SK-N-SH (cell line): ENCODE measurements around the gene ZNF236. TPM values are rescaled to one million over a fixed set of nuclear protein-coding genes. Genes with fewer than 3 reads are reported as not detected.

ENCODE experiments used
- CTCF ChIA-PET: fragments of 300-600, 350-600 bp; formaldehyde crosslinking; extraction: SDS; loops from one replicate; lab custom pipeline; 2021; lab: Yijun Ruan, JAX
- POLR2A ChIA-PET: fragments of 350-600 bp; sonication (Branson Sonifier 250); formaldehyde crosslinking; extraction: SDS; loops from one replicate; lab custom pipeline; 2020; ENCODE audit warnings: antibody characterized with exemption, inconsistent platforms; lab: Yijun Ruan, JAX
- DNase-seq: peaks from one replicate; pipeline ENCODE4 v3.0.0; 2012
- H2AFZ ChIP-seq: fragments of 200-600 bp; sonication (generic); 2 replicates; pipeline ENCODE4 v1.8.1; 2016; ENCODE audit warnings: antibody characterized with exemption, mild to moderate bottlenecking, low read depth
- H3F3A ChIP-seq: fragments of 200-600 bp; sonication (generic); replicated peaks from 2 replicates; pipeline ENCODE3; 2016; ENCODE audit warnings: antibody characterized with exemption, mild to moderate bottlenecking; ENCODE audit not compliant: insufficient read depth
- H3K27ac ChIP-seq, 2 experiments: fragments of 200-500 bp in 1 of 2; fragments of 200-600 bp in 1 of 2; sonication (Bioruptor generic) in 1 of 2; sonication (generic), shearing (Covaris generic) in 1 of 2; 2 replicates each; pipeline versions ENCODE4 v1.5.1 to v1.6.1; 2014 to 2016; ENCODE audit warnings: low read depth in 2 of 2, inconsistent platforms in 1 of 2, low read length in 1 of 2, mild to moderate bottlenecking in 1 of 2, mixed read lengths in 1 of 2
- H3K27me3 ChIP-seq: fragments of 200-600 bp; sonication (generic), shearing (Covaris generic); 2 replicates; pipeline ENCODE4 v1.6.1; 2016; ENCODE audit warnings: mixed run types; ENCODE audit not compliant: insufficient read depth
- H3K36me3 ChIP-seq, 2 experiments: fragments of 200-500 bp in 1 of 2; fragments of 200-600 bp in 1 of 2; sonication (Bioruptor generic) in 1 of 2; sonication (generic) in 1 of 2; replicated peaks in 1 of 2; 2 replicates each; pipeline versions ENCODE3 to v1.5.1; 2014 to 2016; ENCODE audit warnings: low read length in 1 of 2, mild to moderate bottlenecking in 1 of 2; ENCODE audit not compliant: insufficient read depth in 2 of 2, control insufficient read depth in 1 of 2
- H3K4me1 ChIP-seq, 2 experiments: fragments of 200-500 bp in 1 of 2; fragments of 200-600 bp in 1 of 2; sonication (Bioruptor generic) in 1 of 2; sonication (generic), shearing (Covaris generic) in 1 of 2; 2 replicates each; pipeline versions ENCODE4 v1.5.1 to v1.6.1; 2014 to 2016; ENCODE audit warnings: low read depth in 1 of 2, low read length in 1 of 2, mixed run types in 1 of 2; ENCODE audit not compliant: insufficient read depth in 2 of 2, control insufficient read depth in 1 of 2
- H3K4me2 ChIP-seq: fragments of 200-600 bp; sonication (generic), shearing (Covaris generic); 2 replicates; pipeline ENCODE4 v1.6.1; 2017; ENCODE audit warnings: mixed run types
- H3K4me3 ChIP-seq, 2 experiments: fragments of 200-500 bp in 1 of 2; fragments of 200-600 bp in 1 of 2; sonication (Bioruptor generic) in 1 of 2; sonication (generic), shearing (Covaris generic) in 1 of 2; 2 replicates each; pipeline versions ENCODE4 v1.5.1 to v1.8.1; 2014 to 2016; ENCODE audit warnings: low read depth in 2 of 2, inconsistent platforms in 1 of 2, low read length in 1 of 2, mild to moderate bottlenecking in 1 of 2, mixed read lengths in 1 of 2, moderate library complexity in 1 of 2
- H3K79me2 ChIP-seq: fragments of 200-600 bp; sonication (generic); 2 replicates; pipeline ENCODE4 v1.8.1; 2017; ENCODE audit warnings: mild to moderate bottlenecking; ENCODE audit not compliant: insufficient read depth
- H3K9ac ChIP-seq: fragments of 200-600 bp; sonication (generic); 2 replicates; pipeline ENCODE4 v1.6.1; 2017; ENCODE audit warnings: mixed run types
- H3K9me2 ChIP-seq: fragments of 200-600 bp; sonication (generic); 2 replicates; pipeline ENCODE4 v1.6.1; 2017; ENCODE audit warnings: mixed run types
- H3K9me3 ChIP-seq: fragments of 200-600 bp; sonication (generic); 2 replicates; pipeline ENCODE4 v1.6.1; 2017; ENCODE audit warnings: mixed run types, mild to moderate bottlenecking, moderate library complexity
- H4K20me1 ChIP-seq: fragments of 200-600 bp; sonication (generic); 2 replicates; pipeline ENCODE4 v1.6.1; 2017; ENCODE audit warnings: mild to moderate bottlenecking, mixed run types; ENCODE audit not compliant: insufficient read depth
- CHD2 ChIP-seq: fragments of 150-350 bp; IDR thresholded peaks from 2 replicates; pipeline ENCODE4 v1.6.1; 2018; ENCODE audit warnings: low read length; ENCODE audit not compliant: partially characterized antibody
- CTCF ChIP-seq: fragments of 200-600 bp; sonication (generic); IDR thresholded peaks from 2 replicates; pipeline ENCODE4 v1.6.1; 2017; ENCODE audit warnings: antibody characterized with exemption, mild to moderate bottlenecking, moderate library complexity
- EP300 ChIP-seq, 2 experiments: IDR thresholded peaks; 2 replicates each; pipeline versions ENCODE4 v1.4.0 to v1.6.1; 2012; ENCODE audit warnings: borderline replicate concordance in 1 of 2, low read depth in 1 of 2, low read length in 1 of 2
- FOXJ3 ChIP-seq: sonication (generic); formaldehyde crosslinking; IDR thresholded peaks from 2 replicates; pipeline ENCODE4 v1.5.1; 2020; ENCODE audit warnings: mild to moderate bottlenecking, missing genetic modification reagents
- IRF3 ChIP-seq: fragments of 150-350 bp; IDR thresholded peaks from 2 replicates; pipeline ENCODE4 v1.6.1; 2016; ENCODE audit warnings: mild to moderate bottlenecking, low read depth, low read length
- JUND ChIP-seq: IDR thresholded peaks from 2 replicates; pipeline ENCODE4 v1.4.0; 2012
- MEF2A ChIP-seq: IDR thresholded peaks from 2 replicates; pipeline ENCODE4 v1.4.0; 2012; ENCODE audit warnings: low read depth, borderline replicate concordance
- NFIC ChIP-seq: IDR thresholded peaks from 2 replicates; pipeline ENCODE4 v1.4.0; 2012; ENCODE audit warnings: borderline replicate concordance
- POLR2AphosphoS5 ChIP-seq: IDR thresholded peaks from 2 replicates; pipeline ENCODE4 v1.6.1; 2012; ENCODE audit warnings: low read depth, low read length
- SIN3A ChIP-seq: IDR thresholded peaks from 2 replicates; pipeline ENCODE4 v1.6.1; 2012; ENCODE audit warnings: low read depth, mild to moderate bottlenecking, low read length, moderate library complexity, borderline replicate concordance
- TEAD4 ChIP-seq: IDR thresholded peaks from 2 replicates; pipeline ENCODE4 v1.4.0; 2012; ENCODE audit warnings: mild to moderate bottlenecking, borderline replicate concordance; ENCODE audit not compliant: insufficient read depth
- USF2 ChIP-seq: fragments of 150-350 bp; IDR thresholded peaks from 2 replicates; pipeline ENCODE4 v1.6.1; 2017; ENCODE audit warnings: antibody characterized with exemption, low read length, low read depth, borderline replicate concordance
- ZBTB33 ChIP-seq: IDR thresholded peaks from 2 replicates; pipeline ENCODE4 v1.4.0; 2012; ENCODE audit warnings: low read depth, borderline replicate concordance
- WGBS: methylation state at CpG from one replicate; pipeline ENCODE4 v1.1.6; 2017; ENCODE audit warnings: low lambda C conversion rate; 5-methylcytosine and 5-hydroxymethylcytosine counted together
- polyA plus RNA-seq, 3 experiments: library from polyadenylated mRNA; depleted of rRNA; stranded (reverse); fragments of >200 nt; gene quantifications; 2 replicates each; pipeline ENCODE4 v1.2.3, GENCODE V29; 2012

The ZNF236 gene
- polyA plus RNA-seq, 1 of the 3 experiments (the other 2 are of a cell fraction): 4.2 TPM

- no peaks in the 10 kb centered on the region for H3F3A ChIP-seq
- no peaks in the 10 kb centered on the region for H3K9me2 ChIP-seq
- H3K9me3 ChIP-seq: no peaks in the 10 kb centered on the region
- 0 out of 2 replicates have a peak, but pooled peaks cover 9% of the 10 kb centered on the region for H4K20me1 ChIP-seq
- H2AFZ ChIP-seq: no peak overlapping the region
- no peaks in the 10 kb centered on the region for H3K27me3 ChIP-seq
- 0 out of 2 replicates have a peak overlapping the region, but pooled peaks have one; percentile 98 for H3K4me2 ChIP-seq
- peaks cover 0 to 6% of the 10 kb centered on the region in 2 experiments for H3K36me3 ChIP-seq
- no peak overlapping the region for H3K4me3 ChIP-seq
- TF ChIP-seq TEAD4: no peak
- no peak for TF ChIP-seq MEF2A
- no peak for TF ChIP-seq NFIC
- no peak for TF ChIP-seq ZBTB33
- TF ChIP-seq USF2: no peak
- TF ChIP-seq POLR2AphosphoS5: no peak
- no peak for TF ChIP-seq FOXJ3 (CRISPR knock-in tag)
- no peak for TF ChIP-seq CTCF
- TF ChIP-seq CHD2: no peak
- no peak for TF ChIP-seq IRF3
- no peak for TF ChIP-seq EP300 (IDR thresholded peaks at IDR 0.05; ENCODE audit: borderline replicate concordance in 1 of 2, low read depth in 1 of 2, low read length in 1 of 2)
- TF ChIP-seq JUND: no peak
- TF ChIP-seq SIN3A: no peak
- ChIA-PET POLR2A (no interaction called here), CTCF (interaction anchor here (1.6 to 3.6 kb wide), 2 partner anchors 17 to 103 kb away, joined by 5 to 42 read pairs; no protein-coding TSS in a partner anchor)
- 98% methylated on average over 10 of the region's 11 CpGs for WGBS
- DNase-seq: no peak
- peaks cover 3 to 13% of the 10 kb centered on the region in 2 experiments; a peak in 1 of 4 replicates for H3K4me1 ChIP-seq
- no peak overlapping the region for H3K27ac ChIP-seq
- no peak overlapping the region for H3K9ac ChIP-seq
- H3K79me2 ChIP-seq: peaks cover 71% of the 10 kb centered on the region
Observed at GRCh38 chr18:76819411-76820136, 2.8 kb upstream of the ZNF236 start.
